Measurements from ENCODE around the gene TBC1D14.

The TBC1D14 gene

GRCh38 chr4:7007944-7008343 lies 98.3 kb downstream of the TBC1D14 start:
- no peak for DNase-seq (ENCODE audit: insufficient read length, low spot score)
- FAIRE-seq = no peak
- TF ChIP-seq CTCF (IDR thresholded peaks at IDR 0.05; ENCODE audit: insufficient read depth, missing control alignments) = no peak

- no peak for TF ChIP-seq CTCF (IDR thresholded peaks at IDR 0.05; ENCODE audit: insufficient read depth, missing control alignments)
- DNase-seq (ENCODE audit: insufficient read length, low spot score) = no peak
- no peak for FAIRE-seq
Measured at GRCh38 chr4:7009564-7009963, 99.9 kb downstream of the TBC1D14 start.

- TF ChIP-seq CTCF (IDR thresholded peaks at IDR 0.05; ENCODE audit: insufficient read depth, missing control alignments) = no peak
- FAIRE-seq (no peak), DNase-seq (ENCODE audit: insufficient read length, low spot score) (no peak)
Measured at GRCh38 chr4:7013175-7013574, 103.5 kb downstream of the TBC1D14 start.

- no peak for TF ChIP-seq CTCF (IDR thresholded peaks at IDR 0.05; ENCODE audit: insufficient read depth, missing control alignments)
- DNase-seq (ENCODE audit: insufficient read length, low spot score) (no peak), FAIRE-seq (no peak)
Measured at GRCh38 chr4:7014815-7015214, 105.2 kb downstream of the TBC1D14 start.

GRCh38 chr4:7015383-7016035 lies 105.9 kb downstream of the TBC1D14 start:
- DNase-seq (ENCODE audit: insufficient read length, low spot score) (no peak), FAIRE-seq (no peak)
- no peak for TF ChIP-seq CTCF (IDR thresholded peaks at IDR 0.05; ENCODE audit: insufficient read depth, missing control alignments)

- no peak for TF ChIP-seq CTCF (IDR thresholded peaks at IDR 0.05; ENCODE audit: insufficient read depth, missing control alignments)
- DNase-seq (ENCODE audit: insufficient read length, low spot score) (no peak), FAIRE-seq (no peak)
Measured at GRCh38 chr4:7016086-7016485, 106.5 kb downstream of the TBC1D14 start.

- TF ChIP-seq CTCF (IDR thresholded peaks at IDR 0.05; ENCODE audit: insufficient read depth, missing control alignments) = no peak
- FAIRE-seq = no peak
- no peak for DNase-seq (ENCODE audit: insufficient read length, low spot score)
Measured at GRCh38 chr4:7016512-7016911, 106.9 kb downstream of the TBC1D14 start.
